NB4 (cell line): ENCODE measurements around the gene SPATA13.

Experiments
- CTCF ChIP-seq: IDR thresholded peaks from one replicate; pipeline ENCODE4 v1.5.1; 2012; ENCODE audit warnings: low read depth, low read length
- MAX ChIP-seq: IDR thresholded peaks from 2 replicates; pipeline ENCODE4 v1.6.1; 2011; ENCODE audit warnings: low read depth, low read length
- MYC ChIP-seq: IDR thresholded peaks from 2 replicates; pipeline ENCODE4 v1.6.1; 2011; ENCODE audit warnings: low read depth, low read length
- POLR2A ChIP-seq: IDR thresholded peaks from 2 replicates; pipeline ENCODE4 v1.6.1; 2011; ENCODE audit warnings: mild to moderate bottlenecking; ENCODE audit not compliant: insufficient read length; ENCODE audit errors: extremely low read depth

- TF ChIP-seq POLR2A: no peak
- TF ChIP-seq CTCF: no peak
- no peak for TF ChIP-seq MYC
- no peak for TF ChIP-seq MAX
These were observed 54.6 kb downstream of the SPATA13 start for GRCh38 chr13:24215126-24215525.
